Immature natural killer cell (primary cell): ENCODE data around the gene CCDC40. TPM values are rescaled to one million over a fixed set of nuclear protein-coding genes. Genes with fewer than 3 reads are reported as not detected.

Experiments used
- DNase-seq, 3 donors: peaks; one replicate each; pipeline ENCODE4 v3.0.0; 2022; ENCODE audit warnings: mixed read lengths in 1 of 3
- H3K27ac Mint-ChIP-seq, 6 donors: one replicate each; pipeline ENCODE4 v1.8.0; 2020; ENCODE audit warnings: mixed read lengths in 6 of 6, mild to moderate bottlenecking in 5 of 6, inconsistent platforms in 4 of 6, moderate library complexity in 3 of 6
- H3K27me3 Mint-ChIP-seq, 3 donors: one replicate each; pipeline ENCODE4 v1.8.0; 2020 to 2021; ENCODE audit warnings: low read depth in 3 of 3, mild to moderate bottlenecking in 3 of 3, mixed read lengths in 3 of 3, moderate library complexity in 3 of 3, inconsistent platforms in 1 of 3
- H3K36me3 Mint-ChIP-seq, 3 donors: one replicate each; pipeline ENCODE4 v1.8.0; 2020; ENCODE audit warnings: mixed read lengths in 3 of 3, inconsistent platforms in 2 of 3, mild to moderate bottlenecking in 2 of 3
- H3K4me1 Mint-ChIP-seq, 2 donors: one replicate each; pipeline ENCODE4 v1.8.0; 2020; ENCODE audit warnings: inconsistent platforms in 2 of 2, mild to moderate bottlenecking in 2 of 2, mixed read lengths in 2 of 2, moderate library complexity in 1 of 2
- H3K4me3 Mint-ChIP-seq, 5 donors: one replicate each; pipeline ENCODE4 v1.8.0; 2020; ENCODE audit warnings: mild to moderate bottlenecking in 5 of 5, mixed read lengths in 5 of 5, inconsistent platforms in 3 of 5, moderate library complexity in 3 of 5
- H3K9me3 Mint-ChIP-seq, 6 donors: one replicate each; pipeline ENCODE4 v1.8.0; 2020; ENCODE audit warnings: mild to moderate bottlenecking in 6 of 6, mixed read lengths in 6 of 6, inconsistent platforms in 4 of 6, moderate library complexity in 3 of 6
- polyA plus RNA-seq, 3 donors: library from polyadenylated mRNA; unstranded; fragments of 300-500 nt; fragmentation: Illumina TruSeq; gene quantifications; one replicate each; pipeline ENCODE4 v1.2.3, GENCODE V29; 2021

Gene CCDC40
- polyA plus RNA-seq, 3 donors from 2014 or later: not detected

- Mint-ChIP-seq H3K27ac (no peak overlapping the region), H3K4me3 (no peak overlapping the region), H3K9me3 (peaks cover 0 to 1% (median 0%) of the 10 kb centered on the region in 6 donors), H3K36me3 (no peaks in the 10 kb centered on the region), H3K4me1 (no peaks in the 10 kb centered on the region), H3K27me3 (peaks cover 0 to 4% (median 2%) of the 10 kb centered on the region in 3 donors)
- no peak for DNase-seq
Observed at GRCh38 chr17:80018917-80019651, 17.4 kb upstream of the CCDC40 start.

GRCh38 chr17:80021600-80021999 is 14.8 kb upstream of the CCDC40 start:
- no peak overlapping the region for H3K4me3 Mint-ChIP-seq
- H3K27ac Mint-ChIP-seq: no peak overlapping the region
- no peaks in the 10 kb centered on the region for H3K36me3 Mint-ChIP-seq
- H3K4me1 Mint-ChIP-seq: no peaks in the 10 kb centered on the region
- no peak for DNase-seq
- peaks cover 0 to under 1% (median 0%) of the 10 kb centered on the region in 6 donors for H3K9me3 Mint-ChIP-seq
- H3K27me3 Mint-ChIP-seq: peaks cover 0 to 3% (median 2%) of the 10 kb centered on the region in 3 donors

- Mint-ChIP-seq H3K9me3 (no peaks in the 10 kb centered on the region), H3K4me1 (no peaks in the 10 kb centered on the region), H3K27ac (no peak overlapping the region), H3K4me3 (no peak overlapping the region), H3K27me3 (peaks cover 0 to 8% (median 2%) of the 10 kb centered on the region in 3 donors), H3K36me3 (no peaks in the 10 kb centered on the region)
- no peak for DNase-seq
Observed at GRCh38 chr17:80023481-80024205, 12.8 kb upstream of the CCDC40 start.

GRCh38 chr17:80024206-80024972 is 12.1 kb upstream of the CCDC40 start:
- no peaks in the 10 kb centered on the region for H3K36me3 Mint-ChIP-seq
- no peak overlapping the region for H3K27ac Mint-ChIP-seq
- H3K9me3 Mint-ChIP-seq: no peaks in the 10 kb centered on the region
- H3K27me3 Mint-ChIP-seq: peaks cover 0 to 8% (median 2%) of the 10 kb centered on the region in 3 donors
- no peak for DNase-seq
- no peaks in the 10 kb centered on the region for H3K4me1 Mint-ChIP-seq
- no peak overlapping the region for H3K4me3 Mint-ChIP-seq

- H3K4me3 Mint-ChIP-seq: no peak overlapping the region
- peaks cover 0 to 6% (median 2%) of the 10 kb centered on the region in 3 donors for H3K27me3 Mint-ChIP-seq
- no peak overlapping the region for H3K27ac Mint-ChIP-seq
- no peaks in the 10 kb centered on the region for H3K9me3 Mint-ChIP-seq
- H3K36me3 Mint-ChIP-seq: no peaks in the 10 kb centered on the region
- no peaks in the 10 kb centered on the region for H3K4me1 Mint-ChIP-seq
- DNase-seq: no peak
Observed at GRCh38 chr17:80025140-80025539, 11.3 kb upstream of the CCDC40 start.

- no peak for DNase-seq
- H3K36me3 Mint-ChIP-seq: no peaks in the 10 kb centered on the region
- H3K4me3 Mint-ChIP-seq: no peak overlapping the region
- H3K27ac Mint-ChIP-seq: no peak overlapping the region
- no peaks in the 10 kb centered on the region for H3K9me3 Mint-ChIP-seq
- peaks cover 0 to 6% (median 0%) of the 10 kb centered on the region in 3 donors for H3K27me3 Mint-ChIP-seq
- H3K4me1 Mint-ChIP-seq: no peaks in the 10 kb centered on the region
Observed at GRCh38 chr17:80025796-80026195, 10.6 kb upstream of the CCDC40 start.

GRCh38 chr17:80026359-80027042 is 9.9 kb upstream of the CCDC40 start:
- Mint-ChIP-seq H3K9me3 (no peaks in the 10 kb centered on the region), H3K27ac (no peak overlapping the region), H3K4me1 (no peaks in the 10 kb centered on the region), H3K4me3 (no peak overlapping the region), H3K36me3 (no peaks in the 10 kb centered on the region), H3K27me3 (peaks cover 0 to 6% (median 0%) of the 10 kb centered on the region in 3 donors)
- no peak for DNase-seq

GRCh38 chr17:80027043-80027435 is 9.4 kb upstream of the CCDC40 start:
- peaks cover 0 to 6% (median 0%) of the 10 kb centered on the region in 3 donors for H3K27me3 Mint-ChIP-seq
- H3K9me3 Mint-ChIP-seq: no peaks in the 10 kb centered on the region
- no peaks in the 10 kb centered on the region for H3K4me1 Mint-ChIP-seq
- no peak for DNase-seq
- no peaks in the 10 kb centered on the region for H3K36me3 Mint-ChIP-seq
- H3K4me3 Mint-ChIP-seq: no peak overlapping the region
- no peak overlapping the region for H3K27ac Mint-ChIP-seq

- H3K27me3 Mint-ChIP-seq: peaks cover 0 to 9% (median 3%) of the 10 kb centered on the region in 3 donors
- no peaks in the 10 kb centered on the region for H3K9me3 Mint-ChIP-seq
- no peak for DNase-seq
- H3K4me1 Mint-ChIP-seq: no peaks in the 10 kb centered on the region
- no peak overlapping the region for H3K27ac Mint-ChIP-seq
- no peaks in the 10 kb centered on the region for H3K36me3 Mint-ChIP-seq
- H3K4me3 Mint-ChIP-seq: no peak overlapping the region
Observed at GRCh38 chr17:80028030-80028429, 8.4 kb upstream of the CCDC40 start.

- no peaks in the 10 kb centered on the region for H3K9me3 Mint-ChIP-seq
- H3K27ac Mint-ChIP-seq: no peak overlapping the region
- no peaks in the 10 kb centered on the region for H3K36me3 Mint-ChIP-seq
- DNase-seq: no peak
- no peak overlapping the region for H3K4me3 Mint-ChIP-seq
- H3K27me3 Mint-ChIP-seq: peaks cover 0 to 10% (median 3%) of the 10 kb centered on the region in 3 donors
- H3K4me1 Mint-ChIP-seq: no peaks in the 10 kb centered on the region
Observed at GRCh38 chr17:80029258-80029974, 7.0 kb upstream of the CCDC40 start.

GRCh38 chr17:80030730-80031410 is 5.6 kb upstream of the CCDC40 start:
- H3K4me1 Mint-ChIP-seq: peaks cover 5 to 8% of the 10 kb centered on the region in 2 donors
- DNase-seq: no peak
- H3K36me3 Mint-ChIP-seq: no peaks in the 10 kb centered on the region
- no peaks in the 10 kb centered on the region for H3K9me3 Mint-ChIP-seq
- peaks cover 5 to 15% (median 6%) of the 10 kb centered on the region in 3 donors for H3K27me3 Mint-ChIP-seq
- H3K4me3 Mint-ChIP-seq: no peak overlapping the region
- H3K27ac Mint-ChIP-seq: no peak overlapping the region

GRCh38 chr17:80031691-80032430 is 4.6 kb upstream of the CCDC40 start:
- Mint-ChIP-seq H3K27me3 (peaks cover 8 to 12% (median 10%) of the 10 kb centered on the region in 3 donors), H3K36me3 (no peaks in the 10 kb centered on the region), H3K4me3 (no peak overlapping the region), H3K9me3 (no peaks in the 10 kb centered on the region), H3K27ac (no peak overlapping the region), H3K4me1 (peaks cover 5 to 8% of the 10 kb centered on the region in 2 donors)
- DNase-seq: no peak
